Prostate gland (tissue), 2 donors: Measurements from ENCODE around the gene EIF4ENIF1.

Source experiments
- POLR2A ChIP-seq: fragments of 450-650 bp; IDR thresholded peaks from one replicate; pipeline ENCODE4 v1.6.1; 2016; ENCODE audit warnings: antibody characterized with exemption, mild to moderate bottlenecking
- POLR2AphosphoS5 ChIP-seq: sonication (generic); formaldehyde crosslinking; IDR thresholded peaks from one replicate; pipeline ENCODE4 v1.6.1; 2017; ENCODE audit warnings: antibody characterized with exemption
- TF ChIP-seq, protein P1 (sequence below), 4 experiments: fragments of 200-600 bp in 2 of 4; fragments of 450-650 bp in 2 of 4; sonication (generic) in 2 of 4; IDR thresholded peaks; 1 replicate in 3 of 4; 2 replicates in 1 of 4; pipeline ENCODE4 v1.5.1; 2016 to 2019; ENCODE audit warnings: antibody characterized with exemption in 4 of 4, mild to moderate bottlenecking in 2 of 4, moderate library complexity in 2 of 4

DNA sequence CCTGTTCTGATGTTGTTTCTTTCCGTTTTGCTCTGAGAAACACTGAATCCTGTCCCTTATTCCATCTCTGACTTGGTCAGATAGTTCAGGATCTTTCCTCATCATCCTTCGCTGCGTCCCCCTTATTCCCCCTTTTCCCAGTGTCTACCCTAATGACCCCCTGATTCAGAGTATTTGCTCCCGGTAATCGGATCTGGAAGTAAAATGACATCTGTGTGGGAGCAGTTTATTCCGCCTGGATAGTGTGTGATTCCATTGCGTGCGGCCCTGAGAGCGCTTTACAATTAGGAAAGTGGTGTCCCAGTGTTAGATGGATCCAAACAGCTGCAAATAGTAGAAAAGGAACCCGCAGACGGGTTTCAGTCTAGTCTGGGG is 89.6 kb downstream of the EIF4ENIF1 start:
- TF ChIP-seq, protein P1, sequence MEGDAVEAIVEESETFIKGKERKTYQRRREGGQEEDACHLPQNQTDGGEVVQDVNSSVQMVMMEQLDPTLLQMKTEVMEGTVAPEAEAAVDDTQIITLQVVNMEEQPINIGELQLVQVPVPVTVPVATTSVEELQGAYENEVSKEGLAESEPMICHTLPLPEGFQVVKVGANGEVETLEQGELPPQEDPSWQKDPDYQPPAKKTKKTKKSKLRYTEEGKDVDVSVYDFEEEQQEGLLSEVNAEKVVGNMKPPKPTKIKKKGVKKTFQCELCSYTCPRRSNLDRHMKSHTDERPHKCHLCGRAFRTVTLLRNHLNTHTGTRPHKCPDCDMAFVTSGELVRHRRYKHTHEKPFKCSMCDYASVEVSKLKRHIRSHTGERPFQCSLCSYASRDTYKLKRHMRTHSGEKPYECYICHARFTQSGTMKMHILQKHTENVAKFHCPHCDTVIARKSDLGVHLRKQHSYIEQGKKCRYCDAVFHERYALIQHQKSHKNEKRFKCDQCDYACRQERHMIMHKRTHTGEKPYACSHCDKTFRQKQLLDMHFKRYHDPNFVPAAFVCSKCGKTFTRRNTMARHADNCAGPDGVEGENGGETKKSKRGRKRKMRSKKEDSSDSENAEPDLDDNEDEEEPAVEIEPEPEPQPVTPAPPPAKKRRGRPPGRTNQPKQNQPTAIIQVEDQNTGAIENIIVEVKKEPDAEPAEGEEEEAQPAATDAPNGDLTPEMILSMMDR (IDR thresholded peaks at IDR 0.05): no peak
- TF ChIP-seq POLR2A: no peak
- TF ChIP-seq POLR2AphosphoS5: no peak
